AG04449 (cell line): ENCODE measurements around the gene WDR48.

Experiments
- CTCF ChIA-PET: fragments of 350-600 bp; formaldehyde crosslinking; extraction: SDS; loops from one replicate; lab custom pipeline; 2021; ENCODE audit warnings: antibody characterized with exemption; lab: Yijun Ruan, JAX
- POLR2A ChIA-PET: fragments of 400-600, 350-600 bp; formaldehyde crosslinking; extraction: SDS; loops from one replicate; lab custom pipeline; 2020; ENCODE audit warnings: antibody characterized with exemption, inconsistent platforms; lab: Yijun Ruan, JAX
- DNase-seq: peaks from one replicate; pipeline ENCODE4 v3.0.0-alpha.2; 2010; ENCODE audit warnings: low read depth, low spot score
- H3K4me3 ChIP-seq: 2 replicates; pipeline ENCODE4 v1.5.1; 2011; ENCODE audit warnings: low read depth, mild to moderate bottlenecking, control low read depth, low read length
- TF ChIP-seq, protein P1 (sequence below): IDR thresholded peaks from one replicate; pipeline ENCODE4 v1.5.1; 2011; ENCODE audit warnings: mild to moderate bottlenecking, moderate library complexity, low read length, control low read depth, inconsistent platforms; ENCODE audit not compliant: insufficient read depth; ENCODE audit errors: missing control alignments

WDR48 gene

DNA sequence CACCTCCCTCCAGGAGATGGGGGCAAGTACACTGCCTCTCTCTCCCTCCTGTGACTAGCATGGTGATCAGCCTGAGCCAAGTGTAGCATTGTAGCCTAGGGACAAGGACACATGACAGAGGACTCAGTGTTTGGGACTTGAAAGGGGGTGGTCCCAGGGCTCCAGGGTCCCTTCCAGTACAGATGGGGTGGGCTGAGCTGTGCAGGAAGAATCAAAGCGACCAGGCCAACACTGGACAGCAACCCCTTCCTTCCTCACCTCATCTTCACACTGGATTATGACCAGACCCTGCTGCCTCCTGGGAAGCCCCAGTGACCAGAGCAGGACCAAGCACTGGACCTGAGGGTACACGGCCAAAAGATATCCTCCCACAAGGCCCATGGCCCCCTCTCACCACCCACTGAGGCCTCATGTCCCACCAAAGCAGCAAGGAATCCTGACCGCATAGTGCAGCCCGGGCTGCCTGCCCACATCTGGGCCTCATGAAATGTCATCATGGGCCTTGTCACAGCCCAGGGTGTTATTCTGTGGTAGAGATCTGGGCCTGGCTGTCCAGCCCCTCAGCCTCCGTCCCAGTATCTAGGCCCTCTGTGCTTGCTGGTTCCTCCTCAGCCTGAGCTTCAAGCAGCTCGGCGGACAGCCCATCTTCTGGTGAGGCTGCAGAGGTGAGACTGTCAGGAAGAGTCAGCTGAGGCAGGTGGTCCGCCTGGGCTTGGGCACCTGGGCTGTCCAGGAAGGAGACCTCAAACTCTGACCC, 46.1 kb downstream of the WDR48 start:
- TF ChIP-seq, protein P1, sequence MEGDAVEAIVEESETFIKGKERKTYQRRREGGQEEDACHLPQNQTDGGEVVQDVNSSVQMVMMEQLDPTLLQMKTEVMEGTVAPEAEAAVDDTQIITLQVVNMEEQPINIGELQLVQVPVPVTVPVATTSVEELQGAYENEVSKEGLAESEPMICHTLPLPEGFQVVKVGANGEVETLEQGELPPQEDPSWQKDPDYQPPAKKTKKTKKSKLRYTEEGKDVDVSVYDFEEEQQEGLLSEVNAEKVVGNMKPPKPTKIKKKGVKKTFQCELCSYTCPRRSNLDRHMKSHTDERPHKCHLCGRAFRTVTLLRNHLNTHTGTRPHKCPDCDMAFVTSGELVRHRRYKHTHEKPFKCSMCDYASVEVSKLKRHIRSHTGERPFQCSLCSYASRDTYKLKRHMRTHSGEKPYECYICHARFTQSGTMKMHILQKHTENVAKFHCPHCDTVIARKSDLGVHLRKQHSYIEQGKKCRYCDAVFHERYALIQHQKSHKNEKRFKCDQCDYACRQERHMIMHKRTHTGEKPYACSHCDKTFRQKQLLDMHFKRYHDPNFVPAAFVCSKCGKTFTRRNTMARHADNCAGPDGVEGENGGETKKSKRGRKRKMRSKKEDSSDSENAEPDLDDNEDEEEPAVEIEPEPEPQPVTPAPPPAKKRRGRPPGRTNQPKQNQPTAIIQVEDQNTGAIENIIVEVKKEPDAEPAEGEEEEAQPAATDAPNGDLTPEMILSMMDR = no peak
- no peak overlapping the region for H3K4me3 ChIP-seq
- ChIA-PET POLR2A (no interaction called here), CTCF (interaction anchor here (1.2 to 1.7 kb wide), 5 partner anchors 8 to 194 kb away, joined by 3 to 8 read pairs (median 5); no protein-coding TSS in a partner anchor)
- DNase-seq = no peak

DNA sequence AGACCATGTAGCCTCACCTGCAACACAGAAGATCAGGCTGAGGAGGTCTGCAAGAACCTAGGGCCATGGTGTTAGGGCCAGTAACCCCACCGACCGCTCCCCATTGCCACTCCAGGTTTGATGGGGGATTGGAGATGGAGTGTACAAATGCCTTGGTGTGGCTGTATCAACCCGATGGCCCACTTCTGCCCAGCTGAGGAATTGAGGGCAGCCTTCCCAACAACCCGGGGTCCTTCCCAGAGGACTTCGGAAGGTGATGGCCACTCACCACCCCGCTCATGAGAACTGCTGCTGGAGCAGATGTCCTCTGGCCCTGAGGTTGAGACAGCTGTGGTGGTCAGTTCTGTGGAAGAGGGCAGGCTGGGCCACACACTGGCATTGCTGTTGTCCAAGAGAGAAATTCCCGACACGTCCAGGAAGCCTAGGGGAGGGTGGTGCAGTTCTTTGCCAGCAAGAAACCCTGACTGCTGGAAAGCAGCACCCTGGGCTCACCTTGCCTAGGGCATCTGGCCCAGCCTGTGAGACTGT, 46.7 kb downstream of the WDR48 start:
- H3K4me3 ChIP-seq = no peak overlapping the region
- TF ChIP-seq, protein P1 = no peak
- POLR2A ChIA-PET = no interaction called here
- no peak for DNase-seq
- CTCF ChIA-PET = interaction anchor here (1.3 to 5.0 kb wide), 2 partner anchors 29 to 193 kb away, joined by 5 to 35 read pairs; no protein-coding TSS in a partner anchor

DNA sequence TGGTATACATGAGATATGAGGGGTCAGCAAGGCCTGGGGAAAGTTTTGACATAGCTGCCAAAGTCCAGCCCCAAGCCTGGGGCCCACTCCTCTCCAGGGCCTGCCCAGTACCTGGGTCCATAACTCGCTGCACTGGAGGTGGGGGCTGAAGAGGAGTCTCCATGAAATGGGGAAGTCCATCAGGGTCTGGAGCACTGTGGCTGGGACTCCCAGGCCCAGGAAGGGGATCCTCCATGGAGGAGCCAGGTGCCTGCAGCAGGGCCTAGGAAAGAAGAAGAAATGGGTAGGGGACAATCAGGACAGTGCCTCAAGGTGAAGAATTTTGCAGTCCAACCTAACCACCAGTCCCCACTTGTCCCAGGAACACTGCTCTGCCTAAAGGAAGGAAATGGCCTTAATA, 47.4 kb downstream of the WDR48 start:
- ChIA-PET CTCF (interaction anchor here (5.0 kb wide), 1 partner anchor 192 kb away, joined by 35 read pairs; no protein-coding TSS in a partner anchor), POLR2A (no interaction called here)
- no peak overlapping the region for H3K4me3 ChIP-seq
- no peak for DNase-seq
- TF ChIP-seq, protein P1 = no peak

DNA sequence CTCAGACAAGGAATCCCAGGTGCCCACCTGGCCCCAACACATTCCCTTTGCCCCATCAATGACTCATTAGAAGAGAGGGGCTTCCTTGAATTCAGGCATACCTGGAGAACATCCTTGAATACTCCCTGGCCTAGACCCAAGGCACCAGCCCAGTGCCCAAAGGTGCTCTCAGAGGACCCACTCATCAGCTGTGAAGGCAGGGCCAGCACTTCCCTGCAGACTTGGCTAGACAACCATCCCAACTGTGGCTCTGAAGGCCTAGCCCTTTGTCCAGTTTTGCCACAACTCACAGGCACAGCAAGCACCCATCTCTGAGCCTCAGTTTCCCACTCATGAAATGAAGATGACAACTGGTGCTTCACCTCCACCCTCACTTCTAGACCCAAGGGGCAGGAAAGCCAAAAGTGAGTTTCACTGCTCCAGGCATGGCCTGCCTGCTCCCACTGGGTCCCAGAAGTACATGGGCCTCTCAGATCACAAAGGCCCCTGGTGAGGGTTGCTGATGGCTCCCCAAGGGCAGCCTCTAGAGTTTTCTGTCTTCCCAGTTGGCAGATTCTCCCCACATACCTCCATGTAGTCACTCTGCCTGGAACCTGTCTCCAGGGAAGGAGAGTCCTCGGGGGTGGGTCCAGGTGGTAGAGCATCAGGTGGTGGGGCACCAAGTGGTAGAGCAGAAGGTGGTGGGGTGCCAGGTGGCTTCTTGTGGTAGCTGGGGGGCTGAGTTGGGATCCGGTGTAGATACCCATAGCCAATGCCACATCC, 48.1 kb downstream of the WDR48 start:
- H3K4me3 ChIP-seq = no peak overlapping the region
- TF ChIP-seq, protein P1 = no peak
- ChIA-PET CTCF (interaction anchor here (1.3 to 5.0 kb wide), 2 partner anchors 25 to 191 kb away, joined by 4 to 35 read pairs; no protein-coding TSS in a partner anchor), POLR2A (no interaction called here)
- no peak for DNase-seq

DNA sequence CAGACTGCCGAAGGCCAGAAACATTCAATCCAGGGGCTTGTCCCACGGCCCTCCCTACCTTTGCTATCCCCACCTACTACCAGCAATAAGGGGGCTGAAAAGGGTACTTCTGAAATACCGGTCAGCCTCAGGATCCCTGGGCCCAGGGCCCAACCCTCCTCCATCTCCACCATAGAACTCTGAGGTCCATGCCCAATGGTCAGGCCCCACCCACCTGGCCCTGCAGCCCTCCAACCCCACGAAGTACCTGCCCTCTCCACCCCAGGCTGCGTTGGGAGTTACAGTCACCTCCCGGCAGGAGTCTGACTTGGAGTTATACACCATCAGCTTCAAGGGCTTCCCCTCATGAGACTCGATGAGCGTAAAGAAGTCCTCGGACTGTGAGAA, 48.7 kb downstream of the WDR48 start:
- DNase-seq = no peak
- TF ChIP-seq, protein P1 = no peak
- POLR2A ChIA-PET = no interaction called here
- CTCF ChIA-PET = interaction anchor here (0.7 to 5.0 kb wide), 5 partner anchors 20 to 191 kb away, joined by 3 to 35 read pairs (median 4); no protein-coding TSS in a partner anchor
- no peak overlapping the region for H3K4me3 ChIP-seq
